ENCODE data around the gene FCHO1.

FCHO1 gene

DNA sequence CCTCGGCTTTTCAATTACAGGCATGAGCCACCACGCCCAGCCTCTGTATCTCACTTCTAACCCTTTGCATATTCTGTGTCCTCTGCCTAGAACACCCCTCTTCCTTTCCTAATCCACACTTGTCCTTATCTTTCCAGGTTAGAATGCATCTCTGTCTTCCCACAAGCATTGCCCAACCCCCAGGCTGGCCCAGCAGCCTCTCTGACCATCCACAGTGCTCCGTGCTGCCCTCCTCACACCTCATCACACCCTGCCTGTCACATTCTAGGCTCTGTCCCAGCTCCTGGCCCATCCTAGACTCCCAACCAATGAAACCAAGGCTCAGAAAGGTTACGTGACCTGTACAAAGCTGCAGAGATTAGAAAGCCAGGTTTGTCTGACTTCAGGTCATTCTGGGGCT is 85.3 kb downstream of the FCHO1 start:
- Mint-ChIP-seq H3K27ac (peak overlapping the region; percentile 47), H3K4me1 (ENCODE audit: low read depth) (peaks cover 19% of the 10 kb centered on the region), H3K4me3 (no peak overlapping the region), H3K9me3 (ENCODE audit: low read depth) (no peaks in the 10 kb centered on the region), H3K27me3 (no peaks in the 10 kb centered on the region), H3K36me3 (peaks cover 15% of the 10 kb centered on the region)

DNA sequence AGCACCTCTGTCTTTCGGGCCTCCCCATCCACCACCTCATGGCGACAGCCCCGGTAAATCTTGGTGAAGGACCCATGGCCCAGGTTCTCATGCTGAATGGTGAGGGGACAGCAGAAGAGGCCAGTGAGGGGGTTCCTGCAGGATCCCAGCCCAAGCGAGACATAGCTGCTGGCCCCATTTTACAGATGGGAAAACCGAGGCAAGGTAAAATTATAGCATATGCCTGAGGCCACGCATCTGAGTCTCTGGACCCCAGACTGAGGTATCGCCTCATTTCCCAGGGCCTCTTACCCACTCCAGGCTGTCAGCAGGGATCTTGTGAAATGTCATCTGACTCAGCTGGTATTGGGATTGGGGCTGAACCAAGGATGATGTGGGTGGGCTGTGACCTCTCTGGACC is 86.7 kb downstream of the FCHO1 start:
- Mint-ChIP-seq H3K9me3 (ENCODE audit: low read depth) (no peaks in the 10 kb centered on the region), H3K4me3 (no peak overlapping the region), H3K27ac (no peak overlapping the region), H3K36me3 (peaks cover 12% of the 10 kb centered on the region), H3K27me3 (no peaks in the 10 kb centered on the region), H3K4me1 (ENCODE audit: low read depth) (peaks cover 19% of the 10 kb centered on the region)
